ENCODE results near the gene TRIP13.
"Not testable (repeated sequence)": the region's sequence is repeated elsewhere in the genome, so short reads cannot be mapped to it uniquely, and the experiment has no call there.

Gene TRIP13

GRCh38 chr5:872301-872700 is 20.4 kb upstream of the TRIP13 start:
- DNase-seq = no peak
- H3K27me3 Mint-ChIP-seq (ENCODE audit: low read depth, poor library complexity) = no peaks in the 10 kb centered on the region
- no peak overlapping the region for H3K4me3 Mint-ChIP-seq
- H3K27ac Mint-ChIP-seq = peak overlapping the region; percentile 94
- H3K4me1 Mint-ChIP-seq = peaks cover 15% of the 10 kb centered on the region
- TF ChIP-seq CTCF (IDR thresholded peaks at IDR 0.05) = no peak
- H3K36me3 Mint-ChIP-seq (ENCODE audit: low read depth) = peaks cover 81% of the 10 kb centered on the region
- no peaks in the 10 kb centered on the region for H3K9me3 Mint-ChIP-seq

- no peaks in the 10 kb centered on the region for H3K9me3 Mint-ChIP-seq
- TF ChIP-seq CTCF (IDR thresholded peaks at IDR 0.05) = no peak
- peaks cover 81% of the 10 kb centered on the region for H3K36me3 Mint-ChIP-seq (ENCODE audit: low read depth)
- H3K27ac Mint-ChIP-seq = peak overlapping the region; percentile 86
- no peak overlapping the region for H3K4me3 Mint-ChIP-seq
- DNase-seq = no peak
- peaks cover 15% of the 10 kb centered on the region for H3K4me1 Mint-ChIP-seq
- no peaks in the 10 kb centered on the region for H3K27me3 Mint-ChIP-seq (ENCODE audit: low read depth, poor library complexity)
These were observed 19.4 kb upstream of the TRIP13 start for GRCh38 chr5:873328-873727.

- Mint-ChIP-seq H3K36me3 (ENCODE audit: low read depth) (peaks cover 62% of the 10 kb centered on the region), H3K4me3 (no peak overlapping the region)
These were observed 16.8 kb upstream of the TRIP13 start for GRCh38 chr5:875931-876330.

GRCh38 chr5:876398-877365 is 16.0 kb upstream of the TRIP13 start:
- DNase-seq = no peak
- TF ChIP-seq CTCF (IDR thresholded peaks at IDR 0.05) = no peak
- Mint-ChIP-seq H3K36me3 (ENCODE audit: low read depth) (peaks cover 63% of the 10 kb centered on the region), H3K4me3 (no peak overlapping the region), H3K27ac (no peak overlapping the region), H3K9me3 (no peaks in the 10 kb centered on the region), H3K4me1 (peaks cover 15% of the 10 kb centered on the region), H3K27me3 (ENCODE audit: low read depth, poor library complexity) (no peaks in the 10 kb centered on the region)

More at GRCh38 chr5:875931-876330, 16.8 kb upstream of the TRIP13 start:
- H3K9me3 Mint-ChIP-seq = no peaks in the 10 kb centered on the region
- no peak overlapping the region for H3K27ac Mint-ChIP-seq
- DNase-seq = no peak
- H3K27me3 Mint-ChIP-seq (ENCODE audit: low read depth, poor library complexity) = no peaks in the 10 kb centered on the region
- no peak for TF ChIP-seq CTCF (IDR thresholded peaks at IDR 0.05)
- H3K4me1 Mint-ChIP-seq = peaks cover 15% of the 10 kb centered on the region

GRCh38 chr5:878125-878524 is 14.6 kb upstream of the TRIP13 start:
- Mint-ChIP-seq H3K4me3 (no peak overlapping the region), H3K9me3 (no peaks in the 10 kb centered on the region), H3K36me3 (ENCODE audit: low read depth) (peaks cover 76% of the 10 kb centered on the region), H3K27ac (peak overlapping the region; percentile 36), H3K27me3 (ENCODE audit: low read depth, poor library complexity) (no peaks in the 10 kb centered on the region), H3K4me1 (peaks cover 7% of the 10 kb centered on the region)
- no peak for TF ChIP-seq CTCF (IDR thresholded peaks at IDR 0.05)
- DNase-seq = no peak

GRCh38 chr5:878677-879076 is 14.0 kb upstream of the TRIP13 start:
- not testable (repeated sequence) for H3K4me1 Mint-ChIP-seq; H3K27ac Mint-ChIP-seq; H3K4me3 Mint-ChIP-seq; H3K9me3 Mint-ChIP-seq; DNase-seq; H3K27me3 Mint-ChIP-seq (ENCODE audit: low read depth, poor library complexity)
- H3K36me3 Mint-ChIP-seq (ENCODE audit: low read depth) = peaks cover 76% of the 10 kb centered on the region

Data from nephron progenitor cell (in vitro differentiated cells).